Right cardiac atrium (tissue), 5 donors: ENCODE results near the gene ARL8B. TPM values are rescaled to one million over a fixed set of nuclear protein-coding genes. Genes with fewer than 3 reads are reported as not detected.
"Not testable (repeated sequence)": the region's sequence is repeated elsewhere in the genome, so short reads cannot be mapped to it uniquely, and the experiment has no call there.

ENCODE experiments used
- ATAC-seq, 2 donors: fragments of 200-7000 bp; cut with Tn5 transposase; one replicate each; pipeline versions ENCODE4 v1.8.0 to v1.9.1; 2020; ENCODE audit warnings: moderate library complexity in 2 of 2, mild to moderate bottlenecking in 1 of 2
- DNase-seq, 3 donors: peaks; one replicate each; pipeline ENCODE4 v3.0.0-alpha.2; 2020
- H3K27ac ChIP-seq: one replicate; pipeline ENCODE4 v1.5.1; 2013; ENCODE audit warnings: mild to moderate bottlenecking, low read length, control low read depth, moderate library complexity
- H3K27me3 ChIP-seq: one replicate; pipeline ENCODE4 v1.6.1; 2013; ENCODE audit not compliant: control insufficient read depth, insufficient read depth
- H3K4me1 ChIP-seq: one replicate; pipeline ENCODE4 v1.6.1; 2013; ENCODE audit warnings: low read length; ENCODE audit not compliant: control insufficient read depth, insufficient read depth
- H3K4me3 ChIP-seq: one replicate; pipeline ENCODE4 v1.5.1; 2013; ENCODE audit warnings: low read length, control low read depth
- H3K9me3 ChIP-seq: one replicate; pipeline ENCODE4 v1.6.1; 2013; ENCODE audit warnings: low read length; ENCODE audit not compliant: control insufficient read depth
- WGBS: extraction: QIAGEN DNeasy Blood & Tissue Kit; methylation state at CpG from one replicate; pipeline ENCODE4 v1.1.7; 2013; 5-methylcytosine and 5-hydroxymethylcytosine counted together
- intact Hi-C, 4 donors: fragments of 100-400 bp; cut with DNase I; formaldehyde crosslinking; loops; one replicate each; pipeline versions ENCODE4 v1.11.0 to v1.14.0; 2022 to 2023
- polyA plus RNA-seq: library from polyadenylated mRNA; stranded (reverse); fragments of 200-250 nt; gene quantifications from one replicate; pipeline ENCODE4 v1.2.3, GENCODE V29; 2013
- total RNA-seq, 4 donors: library from RNA; stranded (reverse); fragmentation: NEBNext Ultra II Directional; extraction: Animal tissue kit (Norgen Biotek cat#: 25700); gene quantifications; one replicate each; pipeline ENCODE4 v1.2.1, GENCODE V29; 2021
- donor health status: healthy with polysubstance abuse.
- donor health status: DM: no; HTN: yes; CAD: no.
- donor health status: DM: no; HTN: no; CAD: no.
- donor health status: DM: no; HTN: yes; CAD: no; lungs with severe emphysema.
- donor health status: DM: yes; HTN: yes; CAD: no.

The ARL8B gene
- total and polyA plus RNA-seq, 5 donors, result 49.1 to 67.8 (median 59.9) TPM

DNA sequence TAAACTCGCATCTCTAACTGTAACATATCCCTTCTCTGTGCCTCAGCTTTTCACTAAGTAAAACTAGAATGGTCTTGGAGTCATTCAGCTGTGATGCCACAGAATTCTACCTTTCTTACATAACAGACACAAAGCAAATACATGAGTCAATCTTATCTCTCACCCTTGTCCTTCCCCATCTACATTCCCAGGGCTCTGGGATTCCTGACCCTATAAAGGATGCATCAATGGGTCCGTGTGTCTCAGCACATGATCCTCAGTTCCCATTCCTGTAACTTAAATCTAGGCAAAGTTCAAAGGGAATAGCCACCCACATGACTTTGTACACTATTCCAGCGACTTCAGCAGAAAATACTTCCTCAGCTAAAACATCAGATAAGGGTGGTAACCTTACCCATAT, 11.8 kb upstream of the ARL8B start:
- DNase-seq (no peak), ATAC-seq (no peak)
- 65% methylated on average over 3 of the region's 3 CpGs for WGBS
- Histone ChIP-seq H3K4me3 (no peak overlapping the region), H3K27ac (no peak overlapping the region), H3K9me3 (no peaks in the 10 kb centered on the region), H3K27me3 (no peaks in the 10 kb centered on the region), H3K4me1 (no peaks in the 10 kb centered on the region)
- intact Hi-C loops, result no loop called here

- DNase-seq (no peak), ATAC-seq (no peak)
- WGBS, result 67% methylated on average over 2 of the region's 2 CpGs
- Histone ChIP-seq H3K4me3 (no peak overlapping the region), H3K9me3 (no peaks in the 10 kb centered on the region), H3K27me3 (no peaks in the 10 kb centered on the region), H3K27ac (no peak overlapping the region), H3K4me1 (no peaks in the 10 kb centered on the region)
- intact Hi-C loops, result no loop called here
These were observed 10.0 kb upstream of the ARL8B start for GRCh38 chr3:5112043-5112442.

- DNase-seq, result peak in 1 of 3 donors; percentile 49
- H3K27me3 ChIP-seq, intact Hi-C loops, H3K4me3 ChIP-seq, H3K27ac ChIP-seq, H3K4me1 ChIP-seq, ATAC-seq, H3K9me3 ChIP-seq: not testable (repeated sequence)
- 97% methylated on average over 30 of the region's 30 CpGs for WGBS
These were observed 8.4 kb upstream of the ARL8B start for GRCh38 chr3:5113726-5114125.

GRCh38 chr3:5115506-5116162, 6.5 kb upstream of the ARL8B start:
- WGBS, result 49% methylated on average over 6 of the region's 6 CpGs
- ATAC-seq, result no peak
- Histone ChIP-seq H3K9me3 (no peaks in the 10 kb centered on the region), H3K4me1 (no peaks in the 10 kb centered on the region), H3K27me3 (no peaks in the 10 kb centered on the region), H3K27ac (no peak overlapping the region), H3K4me3 (no peak overlapping the region)
- intact Hi-C loops, result no loop called here
- DNase-seq, result no peak

- 68% methylated on average over 3 of the region's 3 CpGs for WGBS
- ATAC-seq, result no peak
These were observed 5.6 kb upstream of the ARL8B start for GRCh38 chr3:5116538-5116937.

DNA sequence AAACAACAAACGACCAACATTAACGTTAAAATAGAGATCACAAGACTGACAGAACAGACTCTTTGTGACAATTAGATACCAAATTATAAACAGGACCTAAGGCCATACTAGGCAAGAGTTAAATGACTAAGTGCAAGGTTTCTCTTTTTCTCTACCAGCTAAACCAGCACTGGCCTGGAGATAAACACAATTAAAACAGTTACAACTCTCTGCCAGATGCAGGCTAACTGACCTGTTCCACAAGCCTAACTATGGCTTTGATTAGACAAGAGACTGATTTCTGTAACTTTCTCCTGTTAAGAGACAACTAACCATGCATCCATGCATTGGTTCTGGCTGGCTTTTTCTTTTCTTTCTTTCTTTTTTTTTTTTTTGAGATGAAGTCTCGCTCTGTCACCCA, 1.6 kb upstream of the ARL8B start:
- DNase-seq (no peak), ATAC-seq (no peak)
- Histone ChIP-seq H3K4me1 (no peaks in the 10 kb centered on the region), H3K4me3 (no peak overlapping the region), H3K9me3 (no peaks in the 10 kb centered on the region), H3K27me3 (no peaks in the 10 kb centered on the region), H3K27ac (no peak overlapping the region)
- intact Hi-C loops, result loop anchor here in 2 of 4 donors (5.0 to 10.0 kb wide), 2 partner anchors 64 to 67 kb away; partner anchors contain the start of gene EDEM1 (in 2 of the 2)
- WGBS, result 77% methylated on average over 3 of the region's 3 CpGs

More at GRCh38 chr3:5116538-5116937, 5.6 kb upstream of the ARL8B start:
- H3K9me3 ChIP-seq, result no peaks in the 10 kb centered on the region
- DNase-seq, result no peak
- intact Hi-C loops, result no loop called here
- no peaks in the 10 kb centered on the region for H3K4me1 ChIP-seq
- H3K27ac ChIP-seq, result no peak overlapping the region
- H3K27me3 ChIP-seq, result no peaks in the 10 kb centered on the region
- no peak overlapping the region for H3K4me3 ChIP-seq

- H3K4me1 ChIP-seq, result no peaks in the 10 kb centered on the region
- H3K9me3 ChIP-seq, result no peaks in the 10 kb centered on the region
- peak overlapping the region; percentile 94 for H3K4me3 ChIP-seq
- intact Hi-C loops, result loop anchor here in 2 of 4 donors (5.0 to 10.0 kb wide), 2 partner anchors 62 to 64 kb away; partner anchors contain the start of gene EDEM1 (in 2 of the 2)
- peak overlapping the region; percentile 95 for H3K27ac ChIP-seq
- 5% methylated on average over 31 of the region's 31 CpGs for WGBS
- ATAC-seq (peak; percentile 65 to 81), DNase-seq (peak in 2 of 3 donors; percentile 26 to 51)
- H3K27me3 ChIP-seq, result no peaks in the 10 kb centered on the region
These were observed 932 bp downstream of the ARL8B start for GRCh38 chr3:5122741-5123706.

GRCh38 chr3:5123937-5124336, 1.8 kb downstream of the ARL8B start:
- intact Hi-C loops, result loop anchor here in 2 of 4 donors (5.0 to 10.0 kb wide), 2 partner anchors 61 to 63 kb away; partner anchors contain the start of gene EDEM1 (in 2 of the 2)
- no peak overlapping the region for H3K27ac ChIP-seq
- no peak for DNase-seq
- no peaks in the 10 kb centered on the region for H3K9me3 ChIP-seq
- ATAC-seq, result no peak
- H3K4me1 ChIP-seq, result no peaks in the 10 kb centered on the region
- peak overlapping the region; percentile 94 for H3K4me3 ChIP-seq
- H3K27me3 ChIP-seq, result no peaks in the 10 kb centered on the region
- WGBS, result 88% methylated on average over 12 of the region's 12 CpGs

GRCh38 chr3:5126586-5126985, 4.5 kb downstream of the ARL8B start:
- intact Hi-C loops, result loop anchor here in 1 of 4 donors (10.0 kb wide), 1 partner anchor 58 kb away; the partner anchor contains the start of gene EDEM1
- ATAC-seq, result no peak
- Histone ChIP-seq H3K9me3 (no peaks in the 10 kb centered on the region), H3K4me3 (no peak overlapping the region), H3K4me1 (no peaks in the 10 kb centered on the region), H3K27me3 (no peaks in the 10 kb centered on the region), H3K27ac (no peak overlapping the region)
- DNase-seq, result no peak

GRCh38 chr3:5128849-5129248, 6.8 kb downstream of the ARL8B start:
- H3K4me3 ChIP-seq, result no peak overlapping the region
- no peaks in the 10 kb centered on the region for H3K9me3 ChIP-seq
- H3K4me1 ChIP-seq, result peaks cover 2% of the 10 kb centered on the region
- no peak overlapping the region for H3K27ac ChIP-seq
- no peak for ATAC-seq
- no peaks in the 10 kb centered on the region for H3K27me3 ChIP-seq
- no peak for DNase-seq
- WGBS, result 56% methylated on average over 2 of the region's 2 CpGs
- intact Hi-C loops, result loop anchor here in 1 of 4 donors (10.0 kb wide), 1 partner anchor 56 kb away; the partner anchor contains the start of gene EDEM1
